A172 (cell line): Measurements from ENCODE around the gene IDH3A. TPM values are rescaled to one million over a fixed set of nuclear protein-coding genes. Genes with fewer than 3 reads are reported as not detected.

ENCODE experiments used
- DNase-seq: peaks from one replicate; pipeline ENCODE4 v3.0.0-alpha.2; 2015; ENCODE audit warnings: low spot score
- total RNA-seq: library from RNA; depleted of rRNA; stranded (reverse); fragments of >200 nt; shearing (Covaris generic); gene quantifications from 2 replicates; pipeline ENCODE4 v1.2.3, GENCODE V29; 2014

The IDH3A gene
- total RNA-seq, 1 experiment from 2014 or later, result 71.5 TPM

GRCh38 chr15:78164010-78164409 lies 14.8 kb downstream of the IDH3A start:
- DNase-seq, result no peak

GRCh38 chr15:78167227-78167888 lies 18.2 kb downstream of the IDH3A start:
- DNase-seq, result no peak

GRCh38 chr15:78168608-78169007 lies 19.4 kb downstream of the IDH3A start:
- no peak for DNase-seq

GRCh38 chr15:78170848-78171773 lies 21.9 kb downstream of the IDH3A start:
- DNase-seq, result no peak

GRCh38 chr15:78171864-78172472 lies 22.8 kb downstream of the IDH3A start:
- DNase-seq, result no peak

GRCh38 chr15:78174401-78174800 lies 25.2 kb downstream of the IDH3A start:
- no peak for DNase-seq

GRCh38 chr15:78175330-78175729 lies 26.2 kb downstream of the IDH3A start:
- DNase-seq, result no peak

- peak; percentile 22 for DNase-seq
Measured at GRCh38 chr15:78177447-78177873, 28.3 kb downstream of the IDH3A start.

- DNase-seq, result no peak
Measured at GRCh38 chr15:78178064-78178463, 28.9 kb downstream of the IDH3A start.

- no peak for DNase-seq
Measured at GRCh38 chr15:78179286-78179840, 30.2 kb downstream of the IDH3A start.

GRCh38 chr15:78179906-78180305 lies 30.7 kb downstream of the IDH3A start:
- no peak for DNase-seq

GRCh38 chr15:78182336-78182700 lies 33.2 kb downstream of the IDH3A start:
- DNase-seq, result no peak

- no peak for DNase-seq
Measured at GRCh38 chr15:78182821-78183220, 33.7 kb downstream of the IDH3A start.

- no peak for DNase-seq
Measured at GRCh38 chr15:78192826-78193594, 43.8 kb downstream of the IDH3A start.

GRCh38 chr15:78193731-78194567 lies 44.8 kb downstream of the IDH3A start:
- DNase-seq, result no peak

- no peak for DNase-seq
Measured at GRCh38 chr15:78194568-78194925, 45.4 kb downstream of the IDH3A start.

GRCh38 chr15:78195735-78196201 lies 46.6 kb downstream of the IDH3A start:
- DNase-seq, result no peak

GRCh38 chr15:78197632-78198031 lies 48.5 kb downstream of the IDH3A start:
- no peak for DNase-seq

GRCh38 chr15:78200276-78200930 lies 51.2 kb downstream of the IDH3A start:
- no peak for DNase-seq
